ENCODE results near the gene GATAD1. TPM values are rescaled to one million over a fixed set of nuclear protein-coding genes. Genes with fewer than 3 reads are reported as not detected.
"Not testable (repeated sequence)": the region's sequence is repeated elsewhere in the genome, so short reads cannot be mapped to it uniquely, and the experiment has no call there.

GATAD1 gene
- total RNA-seq, 2 donors from 2014 or later: 33.8 to 35.5 TPM

DNA sequence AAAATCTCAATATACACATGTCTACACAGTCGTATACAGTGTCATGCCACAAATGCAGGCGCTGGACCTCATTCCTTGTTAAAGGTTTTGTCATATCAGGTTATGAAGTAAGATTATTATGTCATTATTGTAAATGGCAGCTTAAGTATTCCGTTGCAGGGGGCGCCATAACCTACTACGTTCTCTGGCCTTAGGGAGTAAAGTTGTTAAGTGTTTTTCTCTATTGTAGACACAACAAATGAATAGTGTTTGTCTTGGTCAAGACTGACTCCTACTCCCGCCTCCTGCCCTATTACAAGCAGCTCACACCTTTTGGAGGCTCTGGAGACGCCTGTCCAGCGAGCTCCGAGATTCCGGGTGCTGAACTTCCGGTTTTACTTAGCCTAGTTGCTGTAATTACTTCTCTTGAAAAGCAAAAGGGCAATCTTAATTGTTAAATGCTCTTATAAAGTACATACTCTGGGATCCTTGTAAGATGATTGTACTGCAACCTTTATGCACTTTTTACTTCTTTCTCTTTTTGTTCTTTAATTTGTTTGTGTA is 994 bp downstream of the GATAD1 start:
- H3K4me1 Mint-ChIP-seq (ENCODE audit: low read depth): peaks cover 18% of the 10 kb centered on the region
- peak overlapping the region; percentile 84 for H3K27ac Mint-ChIP-seq
- H3K9me3 Mint-ChIP-seq: no peaks in the 10 kb centered on the region
- DNase-seq (peak; percentile 53 to 67), ATAC-seq (replicated peaks in 1 of 2) (peak; percentile 31 to 40)
- H3K4me3 Mint-ChIP-seq: peak overlapping the region; percentile 91 to 93
- H3K27me3 Mint-ChIP-seq (ENCODE audit: low read depth): no peaks in the 10 kb centered on the region
- H3K36me3 Mint-ChIP-seq (ENCODE audit: insufficient read depth in 2 of 2): peaks cover 3 to 10% of the 10 kb centered on the region in 2 donors

DNA sequence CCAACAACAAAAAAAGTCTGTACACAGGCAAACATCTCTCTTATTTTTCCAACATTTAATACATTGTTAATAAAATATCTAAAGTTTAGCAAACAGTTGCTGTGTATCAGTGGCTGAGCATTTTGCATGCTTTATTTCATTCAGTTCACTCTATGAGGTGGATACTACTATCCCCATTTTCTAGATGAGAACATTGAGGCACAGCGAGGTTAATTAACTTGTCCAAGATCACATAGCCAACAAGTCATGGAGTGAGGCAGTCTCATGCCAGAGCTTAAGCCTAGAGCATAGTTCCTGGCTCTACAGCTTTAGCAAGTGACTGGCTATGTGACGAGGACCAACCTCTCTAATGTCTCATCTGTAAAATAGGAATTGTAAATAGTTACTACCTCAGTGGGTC is 4.4 kb downstream of the GATAD1 start:
- ATAC-seq (replicated peaks in 1 of 2) (no peak), DNase-seq (no peak)
- Mint-ChIP-seq H3K27me3 (ENCODE audit: low read depth) (no peaks in the 10 kb centered on the region), H3K27ac (no peak overlapping the region), H3K4me3 (no peak overlapping the region), H3K36me3 (ENCODE audit: insufficient read depth in 2 of 2) (peaks cover 4 to 13% of the 10 kb centered on the region in 2 donors), H3K4me1 (ENCODE audit: low read depth) (peaks cover 14% of the 10 kb centered on the region), H3K9me3 (no peaks in the 10 kb centered on the region)

DNA sequence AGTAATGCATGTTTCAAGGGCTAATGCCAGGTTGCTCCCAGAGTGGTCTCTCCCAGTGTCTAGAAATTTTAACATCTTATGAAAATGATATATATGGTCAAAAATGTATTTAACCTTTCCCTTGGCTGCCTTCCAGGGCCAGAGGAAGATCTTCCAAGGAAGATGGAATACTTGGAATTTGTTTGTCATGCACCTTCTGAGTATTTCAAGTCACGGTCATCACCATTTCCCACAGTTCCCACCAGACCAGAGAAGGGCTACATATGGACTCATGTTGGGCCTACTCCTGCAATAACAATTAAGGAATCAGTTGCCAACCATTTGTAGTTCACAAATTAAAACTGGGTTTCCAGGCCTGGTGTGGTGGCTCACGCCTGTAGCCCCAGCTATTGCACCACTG is 9.0 kb downstream of the GATAD1 start:
- no peak for ATAC-seq (replicated peaks in 1 of 2)
- Mint-ChIP-seq H3K4me1 (ENCODE audit: low read depth) (no peaks in the 10 kb centered on the region), H3K27ac (no peak overlapping the region), H3K4me3 (no peak overlapping the region), H3K9me3 (no peaks in the 10 kb centered on the region), H3K36me3 (ENCODE audit: insufficient read depth in 2 of 2) (peaks cover 2 to 6% of the 10 kb centered on the region in 2 donors), H3K27me3 (ENCODE audit: low read depth) (no peaks in the 10 kb centered on the region)
- no peak for DNase-seq

DNA sequence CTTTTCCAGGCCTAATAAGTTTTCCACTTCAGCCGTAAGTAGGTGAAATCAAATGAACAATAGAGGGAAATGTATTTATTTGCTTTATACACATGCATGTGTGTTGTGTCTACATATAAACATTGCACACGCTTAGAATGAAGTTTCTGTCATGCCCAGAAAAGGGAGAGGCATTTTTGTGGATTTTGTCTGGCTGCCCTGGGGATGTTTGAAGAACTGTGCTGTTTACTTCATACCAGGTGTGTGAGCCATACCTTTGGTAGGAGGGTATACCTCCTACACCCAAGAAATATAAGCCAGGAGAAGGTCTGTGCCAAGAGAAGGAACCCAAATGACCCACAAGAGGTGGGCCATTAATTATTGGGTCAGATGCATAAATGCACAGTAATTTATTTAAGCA is 12.8 kb downstream of the GATAD1 start:
- H3K36me3 Mint-ChIP-seq (ENCODE audit: insufficient read depth in 2 of 2): peaks cover 0 to 2% of the 10 kb centered on the region in 2 donors
- no peaks in the 10 kb centered on the region for H3K9me3 Mint-ChIP-seq
- H3K4me3 Mint-ChIP-seq: no peak overlapping the region
- ATAC-seq (replicated peaks in 1 of 2) (no peak), DNase-seq (no peak)
- no peaks in the 10 kb centered on the region for H3K27me3 Mint-ChIP-seq (ENCODE audit: low read depth)
- H3K27ac Mint-ChIP-seq: no peak overlapping the region
- H3K4me1 Mint-ChIP-seq (ENCODE audit: low read depth): no peaks in the 10 kb centered on the region

DNA sequence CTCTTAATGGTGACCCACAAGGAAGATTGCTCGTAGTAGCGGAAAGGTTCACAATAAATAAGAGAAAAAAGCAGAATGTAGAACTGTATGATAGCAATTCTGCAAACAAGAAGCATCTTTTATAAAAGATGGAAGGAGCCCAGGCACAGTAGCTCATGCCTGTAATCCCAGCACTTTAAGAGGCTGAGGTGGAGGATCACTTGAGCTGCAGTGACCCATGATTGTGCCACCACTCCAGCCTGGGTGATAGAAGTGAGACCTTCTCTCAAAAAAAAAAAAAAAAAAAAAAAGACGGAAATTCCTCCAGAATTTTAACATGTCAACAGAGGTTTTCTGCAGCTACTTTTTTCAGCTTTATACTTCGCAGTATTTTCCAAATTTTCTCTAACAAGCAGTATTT is 13.2 kb downstream of the GATAD1 start:
- ATAC-seq (replicated peaks in 1 of 2): no peak
- peaks cover 0 to 2% of the 10 kb centered on the region in 2 donors for H3K36me3 Mint-ChIP-seq (ENCODE audit: insufficient read depth in 2 of 2)
- no peaks in the 10 kb centered on the region for H3K27me3 Mint-ChIP-seq (ENCODE audit: low read depth)
- H3K4me3 Mint-ChIP-seq: no peak overlapping the region
- no peaks in the 10 kb centered on the region for H3K4me1 Mint-ChIP-seq (ENCODE audit: low read depth)
- no peak overlapping the region for H3K27ac Mint-ChIP-seq
- no peak for DNase-seq
- H3K9me3 Mint-ChIP-seq: no peaks in the 10 kb centered on the region

DNA sequence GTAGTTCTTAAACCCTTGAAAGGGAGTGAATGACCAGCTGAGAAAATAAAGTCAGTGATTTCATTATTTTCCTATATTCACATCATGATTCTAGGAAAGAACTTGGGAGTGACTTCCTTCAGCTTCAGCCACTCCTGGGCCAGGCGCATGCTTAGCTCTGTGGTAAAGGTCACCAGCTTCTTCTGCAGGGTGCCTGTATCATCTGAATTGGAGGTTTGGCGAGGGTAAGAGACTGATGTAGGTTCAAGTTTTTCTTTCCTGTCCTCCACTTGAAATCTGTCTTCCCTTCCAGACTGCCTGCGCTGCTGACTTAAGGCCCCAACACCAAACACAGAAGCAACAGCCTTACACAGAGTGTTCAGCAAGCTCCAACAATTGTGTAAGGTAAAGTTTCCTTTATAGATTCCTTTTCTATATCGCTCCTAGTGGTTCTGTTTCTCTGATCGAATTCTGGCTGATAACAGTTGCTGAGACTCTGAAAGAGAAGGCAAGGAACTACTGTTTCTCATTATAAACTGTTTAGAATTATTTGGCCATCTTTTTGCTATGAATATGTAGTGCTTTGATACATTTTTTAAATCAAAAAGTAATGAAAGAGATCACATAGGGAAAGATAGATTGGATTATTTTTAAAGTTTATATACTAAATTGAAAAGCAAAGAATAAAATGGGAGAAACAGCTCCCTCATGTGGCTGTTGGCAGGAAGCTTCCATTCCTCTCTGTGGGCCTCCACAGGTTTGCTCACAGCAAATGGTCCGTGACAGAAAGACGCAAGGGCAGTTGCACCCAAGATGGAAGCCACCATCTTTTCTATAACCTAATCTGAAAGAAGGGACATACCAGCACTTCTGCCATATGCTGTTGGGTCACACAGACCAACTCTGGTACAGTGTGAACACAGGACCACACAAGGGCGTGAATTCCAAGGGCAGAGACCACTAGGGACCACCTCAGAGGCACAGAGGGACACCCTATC is 14.0 kb downstream of the GATAD1 start:
- DNase-seq: peak; percentile 17 to 22
- Mint-ChIP-seq H3K4me3 (no peak overlapping the region), H3K27me3 (ENCODE audit: low read depth) (no peaks in the 10 kb centered on the region), H3K4me1 (ENCODE audit: low read depth) (no peaks in the 10 kb centered on the region), H3K27ac (no peak overlapping the region), H3K9me3 (no peaks in the 10 kb centered on the region), H3K36me3 (ENCODE audit: insufficient read depth in 2 of 2) (no peaks in the 10 kb centered on the region)
- peak; percentile 36 to 67 for ATAC-seq (replicated peaks in 1 of 2)

DNA sequence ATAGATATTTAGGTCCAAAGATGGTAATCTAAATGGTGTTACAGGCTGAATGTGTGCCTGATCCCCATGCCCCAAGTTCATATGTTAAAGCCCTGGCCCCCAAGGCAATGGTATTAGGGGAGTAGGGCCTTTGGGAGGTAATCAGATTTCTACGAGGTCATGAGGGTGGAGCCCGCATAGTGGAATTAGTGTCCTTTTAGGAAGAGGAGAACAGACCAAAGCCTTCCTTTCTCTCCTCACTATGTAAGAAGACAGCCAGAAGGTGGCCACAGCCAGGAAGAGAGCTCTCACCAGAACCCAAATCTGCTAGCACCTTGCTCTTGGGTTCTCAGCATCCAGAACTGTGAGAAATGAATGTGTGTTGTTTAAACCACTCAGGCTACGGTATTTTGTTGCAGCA is 15.3 kb downstream of the GATAD1 start:
- no peak overlapping the region for H3K27ac Mint-ChIP-seq

DNA sequence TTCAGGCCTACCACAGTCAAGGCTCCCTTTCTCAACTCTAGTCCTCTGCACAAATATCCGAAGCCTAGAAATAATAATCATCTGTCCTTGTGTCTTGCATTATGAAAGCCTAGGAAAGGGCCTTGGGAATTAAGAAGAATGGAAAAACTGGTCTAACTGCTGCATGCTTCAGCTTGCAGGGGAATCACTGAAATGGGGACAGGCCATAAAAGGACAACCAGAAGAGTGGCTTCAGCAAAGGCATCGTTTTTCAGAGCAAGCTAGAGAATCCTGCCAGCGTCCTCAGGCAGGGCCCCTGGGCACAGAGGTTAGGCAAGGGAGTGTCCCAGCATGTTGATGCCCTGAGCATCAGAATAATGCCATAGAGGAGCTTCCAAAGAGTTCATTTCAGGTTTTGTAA is 17.2 kb downstream of the GATAD1 start:
- no peak for DNase-seq
- no peak for ATAC-seq (replicated peaks in 1 of 2)
- Mint-ChIP-seq H3K4me1 (ENCODE audit: low read depth) (no peaks in the 10 kb centered on the region), H3K27ac (no peak overlapping the region), H3K9me3 (peaks cover 0 to 3% of the 10 kb centered on the region in 2 donors), H3K27me3 (ENCODE audit: low read depth) (no peaks in the 10 kb centered on the region), H3K36me3 (ENCODE audit: insufficient read depth in 2 of 2) (peaks cover 1 to 2% of the 10 kb centered on the region in 2 donors), H3K4me3 (no peak overlapping the region)

More for the DNA sequence above, 15.3 kb downstream of the GATAD1 start:
- Mint-ChIP-seq H3K27me3 (ENCODE audit: low read depth) (no peaks in the 10 kb centered on the region), H3K4me3 (no peak overlapping the region), H3K9me3 (no peaks in the 10 kb centered on the region), H3K36me3 (ENCODE audit: insufficient read depth in 2 of 2) (no peaks in the 10 kb centered on the region), H3K4me1 (ENCODE audit: low read depth) (no peaks in the 10 kb centered on the region)
- DNase-seq (no peak), ATAC-seq (replicated peaks in 1 of 2) (no peak)

DNA sequence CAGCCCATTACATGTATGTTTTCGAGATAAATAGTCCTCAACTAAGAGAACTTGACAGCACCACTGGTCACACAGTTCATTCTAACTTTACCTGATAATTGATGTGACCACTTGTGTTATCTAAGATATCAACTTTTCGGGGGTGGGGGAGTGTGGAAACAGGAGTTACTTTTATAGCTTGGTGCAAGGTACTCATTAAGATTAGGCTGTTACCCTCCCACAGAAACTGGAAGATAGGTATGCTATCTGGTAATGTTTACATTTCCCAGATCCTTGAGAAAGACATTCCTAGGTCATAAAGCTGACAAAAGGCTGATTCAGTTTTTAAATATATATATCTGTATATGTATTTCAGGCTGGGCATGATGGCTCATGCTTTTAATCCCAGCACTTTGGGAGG is 19.4 kb downstream of the GATAD1 start:
- H3K27me3 Mint-ChIP-seq (ENCODE audit: low read depth): no peaks in the 10 kb centered on the region
- no peak overlapping the region for H3K27ac Mint-ChIP-seq
- no peaks in the 10 kb centered on the region for H3K4me1 Mint-ChIP-seq (ENCODE audit: low read depth)
- no peak for ATAC-seq (replicated peaks in 1 of 2)
- DNase-seq: no peak
- H3K36me3 Mint-ChIP-seq (ENCODE audit: insufficient read depth in 2 of 2): peaks cover 1 to 2% of the 10 kb centered on the region in 2 donors
- H3K9me3 Mint-ChIP-seq: peaks cover 0 to 3% of the 10 kb centered on the region in 2 donors
- H3K4me3 Mint-ChIP-seq: no peak overlapping the region

DNA sequence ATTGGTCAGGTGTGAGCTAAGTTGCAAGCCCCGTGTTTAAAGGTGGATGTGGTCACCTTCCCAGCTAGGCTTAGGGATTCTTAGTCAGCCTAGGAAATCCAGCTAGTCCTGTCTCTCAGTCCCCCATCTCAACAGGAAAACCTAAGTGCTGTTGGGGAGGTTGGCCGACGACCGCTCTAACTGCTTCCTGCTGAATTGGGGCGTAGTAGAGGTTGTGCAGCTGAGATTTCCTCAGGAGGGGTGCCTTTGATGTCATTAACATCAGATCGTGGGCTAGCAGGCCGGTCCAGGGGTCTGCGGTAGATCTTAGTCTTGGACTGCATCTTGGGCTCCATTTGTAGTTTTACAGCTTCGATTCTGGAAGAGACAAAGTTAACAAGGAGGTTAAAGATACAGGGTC is 21.3 kb downstream of the GATAD1 start:
- DNase-seq; H3K36me3 Mint-ChIP-seq (ENCODE audit: insufficient read depth in 2 of 2); H3K4me3 Mint-ChIP-seq; H3K9me3 Mint-ChIP-seq; H3K4me1 Mint-ChIP-seq (ENCODE audit: low read depth); H3K27me3 Mint-ChIP-seq (ENCODE audit: low read depth); ATAC-seq (replicated peaks in 1 of 2); H3K27ac Mint-ChIP-seq: not testable (repeated sequence)

DNA sequence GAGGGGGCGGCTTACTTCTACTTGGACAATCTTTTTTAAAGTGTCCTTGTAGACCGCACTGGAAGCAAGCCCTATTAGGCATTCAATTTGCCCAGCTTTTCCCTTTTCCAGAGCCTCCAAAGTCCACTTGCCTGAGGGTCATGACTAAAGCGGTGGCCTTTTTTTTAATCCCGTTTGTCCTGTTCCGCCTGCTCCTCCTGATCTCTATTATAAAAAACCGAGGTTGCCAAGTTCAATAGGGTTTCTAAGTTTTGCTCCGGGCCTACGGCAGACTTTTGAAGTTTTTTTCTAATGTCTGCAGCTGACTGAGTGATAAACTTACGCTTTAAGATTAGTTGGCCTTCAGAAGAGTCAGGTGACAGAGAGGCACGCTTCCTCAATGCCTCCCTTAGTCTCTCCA is 26.7 kb downstream of the GATAD1 start:
- not testable (repeated sequence) for ATAC-seq (replicated peaks in 1 of 2); DNase-seq; H3K36me3 Mint-ChIP-seq (ENCODE audit: insufficient read depth in 2 of 2); H3K4me3 Mint-ChIP-seq; H3K9me3 Mint-ChIP-seq; H3K27me3 Mint-ChIP-seq (ENCODE audit: low read depth); H3K4me1 Mint-ChIP-seq (ENCODE audit: low read depth); H3K27ac Mint-ChIP-seq

DNA sequence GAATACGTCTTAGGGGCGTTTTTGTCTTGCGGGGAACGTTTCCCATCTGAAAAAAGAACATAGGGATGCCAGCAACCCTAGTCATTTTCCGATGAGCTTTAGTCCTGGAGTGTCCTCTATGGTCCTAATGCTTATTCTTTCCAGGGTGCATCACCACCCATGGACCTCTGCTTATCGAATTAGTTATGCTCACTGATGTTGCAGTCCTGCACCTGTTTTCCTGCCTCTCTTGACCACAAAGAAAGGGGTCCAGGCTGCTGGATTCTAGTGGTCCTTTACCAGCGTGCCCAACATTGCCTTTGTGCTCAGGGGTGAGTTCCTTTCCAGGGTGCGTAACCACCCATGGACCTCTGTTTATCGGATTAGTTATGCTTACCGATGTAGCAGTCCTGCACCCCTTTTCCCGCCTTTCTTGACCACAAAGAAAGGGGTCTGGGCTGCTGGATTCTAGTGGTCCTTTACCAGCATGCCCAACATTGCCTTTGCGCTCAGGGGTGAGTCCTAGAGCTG is 28.0 kb downstream of the GATAD1 start:
- H3K27me3 Mint-ChIP-seq (ENCODE audit: low read depth); H3K4me1 Mint-ChIP-seq (ENCODE audit: low read depth); DNase-seq; ATAC-seq (replicated peaks in 1 of 2); H3K4me3 Mint-ChIP-seq; H3K27ac Mint-ChIP-seq; H3K9me3 Mint-ChIP-seq; H3K36me3 Mint-ChIP-seq (ENCODE audit: insufficient read depth in 2 of 2): not testable (repeated sequence)

DNA sequence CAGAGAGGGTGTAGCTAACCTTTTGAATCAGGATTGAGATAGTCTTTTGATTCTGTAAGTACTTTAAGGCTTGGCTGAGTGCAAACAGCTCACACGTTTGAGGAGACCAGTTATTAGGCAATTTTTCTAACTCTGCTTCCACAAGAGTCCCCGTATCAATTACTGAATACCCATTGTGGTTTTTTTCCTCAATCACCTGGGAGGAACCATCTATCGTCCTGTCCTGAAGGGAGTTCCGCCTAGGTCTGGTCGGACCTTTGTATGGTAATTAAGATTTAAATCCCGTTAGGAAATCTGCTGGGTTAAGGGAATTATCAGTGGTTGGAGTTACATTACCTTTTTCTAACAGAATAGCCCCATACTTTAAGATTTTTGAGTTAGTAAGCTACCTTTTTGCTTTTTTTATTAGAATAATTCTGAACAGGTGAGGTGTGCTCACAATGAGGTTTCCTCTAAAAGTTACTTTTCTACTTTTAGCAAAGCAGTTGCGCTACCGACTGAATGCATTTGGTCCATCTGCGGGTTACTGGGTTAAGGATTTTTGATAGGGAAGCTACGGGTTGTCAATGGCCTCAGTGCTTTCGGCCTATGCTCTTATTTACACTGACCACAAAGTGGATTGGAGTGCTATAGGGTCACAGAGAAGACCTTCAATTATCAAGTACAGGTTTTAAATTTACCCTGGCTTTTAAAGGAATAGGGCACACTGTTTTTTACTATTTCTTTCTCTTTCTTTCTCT is 28.7 kb downstream of the GATAD1 start:
- not testable (repeated sequence) for ATAC-seq (replicated peaks in 1 of 2); H3K27ac Mint-ChIP-seq

More for the DNA sequence above, 28.7 kb downstream of the GATAD1 start:
- not testable (repeated sequence) for H3K4me3 Mint-ChIP-seq; DNase-seq; H3K9me3 Mint-ChIP-seq; H3K36me3 Mint-ChIP-seq (ENCODE audit: insufficient read depth in 2 of 2); H3K27me3 Mint-ChIP-seq (ENCODE audit: low read depth); H3K4me1 Mint-ChIP-seq (ENCODE audit: low read depth)

Data from activated T-cell treated with anti-CD3 and anti-CD28 coated beads, Interleukin-2, amount 50 U/mL, for 72 hours (primary cell).